ENCODE results near the gene E2F2.

Gene E2F2

GRCh38 chr1:23565776-23566175, 34.7 kb upstream of the E2F2 start (continued):
- TF ChIP-seq MEIS1 (CRISPR knock-in tag; IDR thresholded peaks at IDR 0.05; ENCODE audit: borderline replicate concordance) (no peak), ZFP41 (tag by site-specific recombination; IDR thresholded peaks at IDR 0.05; ENCODE audit: borderline replicate concordance) (no peak), ZEB2 (tag by site-specific recombination; IDR thresholded peaks at IDR 0.05) (no peak), ZNF274 (IDR thresholded peaks at IDR 0.05; ENCODE audit: low read length) (no peak), ZNF274 (tag by site-specific recombination; IDR thresholded peaks at IDR 0.05; ENCODE audit: borderline replicate concordance) (no peak)

- POLR2A ChIA-PET, result interaction anchor here (0.7 to 1.3 kb wide), 4 partner anchors 8 to 123 kb away, joined by 3 to 6 read pairs (median 3); no protein-coding TSS in a partner anchor
- H3K4me3 ChIP-seq (ENCODE audit: low read depth, low read length), result no peak overlapping the region
- peaks cover 17% of the 10 kb centered on the region for H3K4me1 ChIP-seq (ENCODE audit: control insufficient read depth, insufficient read depth, low read length)
- TF ChIP-seq, protein P1, sequence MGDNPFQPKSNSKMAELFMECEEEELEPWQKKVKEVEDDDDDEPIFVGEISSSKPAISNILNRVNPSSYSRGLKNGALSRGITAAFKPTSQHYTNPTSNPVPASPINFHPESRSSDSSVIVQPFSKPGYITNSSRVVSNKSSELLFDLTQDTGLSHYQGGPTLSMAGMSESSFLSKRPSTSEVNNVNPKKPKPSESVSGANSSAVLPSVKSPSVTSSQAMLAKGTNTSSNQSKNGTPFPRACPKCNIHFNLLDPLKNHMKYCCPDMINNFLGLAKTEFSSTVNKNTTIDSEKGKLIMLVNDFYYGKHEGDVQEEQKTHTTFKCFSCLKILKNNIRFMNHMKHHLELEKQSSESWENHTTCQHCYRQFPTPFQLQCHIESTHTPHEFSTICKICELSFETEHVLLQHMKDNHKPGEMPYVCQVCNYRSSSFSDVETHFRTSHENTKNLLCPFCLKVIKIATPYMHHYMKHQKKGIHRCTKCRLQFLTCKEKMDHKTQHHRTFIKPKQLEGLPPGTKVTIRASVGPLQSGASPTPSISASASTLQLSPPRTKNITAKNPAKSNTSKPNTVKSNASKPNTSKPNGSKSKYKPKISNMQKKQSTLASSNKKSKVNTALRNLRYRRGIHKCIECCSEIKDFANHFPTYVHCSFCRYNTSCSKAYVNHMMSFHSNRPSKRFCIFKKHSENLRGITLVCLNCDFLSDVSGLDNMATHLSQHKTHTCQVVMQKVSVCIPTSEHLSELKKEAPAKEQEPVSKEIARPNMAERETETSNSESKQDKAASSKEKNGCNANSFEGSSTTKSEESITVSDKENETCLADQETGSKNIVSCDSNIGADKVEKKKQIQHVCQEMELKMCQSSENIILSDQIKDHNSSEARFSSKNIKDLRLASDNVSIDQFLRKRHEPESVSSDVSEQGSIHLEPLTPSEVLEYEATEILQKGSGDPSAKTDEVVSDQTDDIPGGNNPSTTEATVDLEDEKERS (tag by site-specific recombination; IDR thresholded peaks at IDR 0.05), result no peak
- TF ChIP-seq OSR2 (tag by site-specific recombination; IDR thresholded peaks at IDR 0.05) (peak; percentile 59; the same call in 1 of the 2 replicates), ZNF600 (tag by site-specific recombination; IDR thresholded peaks at IDR 0.05) (peak; percentile 23; the same call in 1 of the 2 replicates), ZIC2 (tag by site-specific recombination; IDR thresholded peaks at IDR 0.05) (no peak), HOXD13 (CRISPR knock-in tag; IDR thresholded peaks at IDR 0.05; ENCODE audit: borderline replicate concordance) (no peak), GLIS1 (tag by site-specific recombination; IDR thresholded peaks at IDR 0.05) (peak; percentile 39), ZNF830 (tag by site-specific recombination; IDR thresholded peaks at IDR 0.05; ENCODE audit: low read depth) (no peak), ZNF48 (tag by site-specific recombination; IDR thresholded peaks at IDR 0.05) (no peak), ZNF184 (tag by site-specific recombination; IDR thresholded peaks at IDR 0.05) (no peak), ZBTB20 (tag by site-specific recombination; IDR thresholded peaks at IDR 0.05) (0 out of 2 replicates have a peak, but pooled peaks have one; percentile 16), KLF1 (tag by site-specific recombination; IDR thresholded peaks at IDR 0.05) (peak; percentile 69), ZFHX2 (tag by site-specific recombination; conservative IDR thresholded peaks at IDR 0.05) (peak; percentile 19; the same call in 1 of the 2 replicates), ZNF341 (tag by site-specific recombination; IDR thresholded peaks at IDR 0.05; ENCODE audit: low read depth) (peak; percentile 65), GFI1B (tag by site-specific recombination; IDR thresholded peaks at IDR 0.05) (no peak), ZNF791 (tag by site-specific recombination; IDR thresholded peaks at IDR 0.05) (no peak), ZNF530 (tag by site-specific recombination; IDR thresholded peaks at IDR 0.05; ENCODE audit: low read depth) (no peak), EGR2 (tag by site-specific recombination; IDR thresholded peaks at IDR 0.05; ENCODE audit: low read depth) (peak; percentile 35; the same call in 1 of the 2 replicates), ZNF394 (tag by site-specific recombination; IDR thresholded peaks at IDR 0.05; ENCODE audit: borderline replicate concordance) (peak; percentile 91)
- no peaks in the 10 kb centered on the region for H3K36me3 ChIP-seq (ENCODE audit: control insufficient read depth in 2 of 2, insufficient read depth in 1 of 2, low read length in 2 of 2)
- no peak overlapping the region for H3K27ac ChIP-seq (ENCODE audit: extremely low read depth, low read depth, low read length)
- CTCF ChIA-PET, result interaction anchor here (0.6 to 3.4 kb wide), 9 partner anchors 11 to 458 kb away, joined by 3 to 27 read pairs (median 4); no protein-coding TSS in a partner anchor
- H3K9me3 ChIP-seq (ENCODE audit: control insufficient read depth, insufficient read depth, low read depth, low read length), result no peaks in the 10 kb centered on the region
Observed at GRCh38 chr1:23564529-23565122, 33.6 kb upstream of the E2F2 start.
